HG03571 (cell line): Measurements from ENCODE around the gene RPLP2.

Experiments used
- ATAC-seq: cut with Tn5 transposase; IDR thresholded peaks from one replicate; pipeline ENCODE4 v1.9.1; 2021; ENCODE audit not compliant: unreplicated experiment

RPLP2 gene

GRCh38 chr11:821512-822371 is 12.0 kb downstream of the RPLP2 start:
- no peak for ATAC-seq

- ATAC-seq: no peak
Measured at GRCh38 chr11:823441-824291, 13.9 kb downstream of the RPLP2 start.

GRCh38 chr11:824292-824880 is 14.6 kb downstream of the RPLP2 start:
- no peak for ATAC-seq

- no peak for ATAC-seq
Measured at GRCh38 chr11:824942-825341, 15.2 kb downstream of the RPLP2 start.

- no peak for ATAC-seq
Measured at GRCh38 chr11:825366-826226, 15.8 kb downstream of the RPLP2 start.

GRCh38 chr11:826227-826621 is 16.5 kb downstream of the RPLP2 start:
- no peak for ATAC-seq

GRCh38 chr11:826836-827145 is 17.0 kb downstream of the RPLP2 start:
- ATAC-seq: no peak

GRCh38 chr11:827146-827896 is 17.6 kb downstream of the RPLP2 start:
- no peak for ATAC-seq

- no peak for ATAC-seq
Measured at GRCh38 chr11:827897-828192, 18.1 kb downstream of the RPLP2 start, which contains the start of gene CRACR2B. Gene CRACR2B, plus strand, starts transcription at chr11:827919. Its CDS starts 689 bp downstream, at chr11:828608.

GRCh38 chr11:828506-829175 is 18.9 kb downstream of the RPLP2 start:
- no peak for ATAC-seq

- ATAC-seq: no peak
Measured at GRCh38 chr11:829176-829846, 19.5 kb downstream of the RPLP2 start.

- ATAC-seq: no peak
Measured at GRCh38 chr11:829847-830294, 20.1 kb downstream of the RPLP2 start.

- ATAC-seq: peak; percentile 42
Measured at GRCh38 chr11:830295-831117, 20.7 kb downstream of the RPLP2 start.

- no peak for ATAC-seq
Measured at GRCh38 chr11:831118-831864, 21.5 kb downstream of the RPLP2 start.

- no peak for ATAC-seq
Measured at GRCh38 chr11:831961-832528, 22.3 kb downstream of the RPLP2 start.

- ATAC-seq: no peak
Measured at GRCh38 chr11:832529-833113, 22.9 kb downstream of the RPLP2 start, which contains the start of gene CD151. Gene CD151, plus strand, starts transcription at chr11:832952. Its CDS starts 3,118 bp downstream, at chr11:836070.
